Small intestine (tissue), 7 donors: Measurements from ENCODE around the gene DHX29. TPM values are rescaled to one million over a fixed set of nuclear protein-coding genes. Genes with fewer than 3 reads are reported as not detected.

Experiments used
- DNase-seq, 2 donors: peaks; one replicate each; pipeline versions ENCODE4 v3.0.0 to v3.0.0-alpha.2; 2013
- FAIRE-seq: peaks from 2 replicates; lab custom pipeline; 2012; peaks lifted over from hg19 to GRCh38; lab: Jason Lieb, UNC
- H3K27ac ChIP-seq, 3 donors: one replicate each; pipeline ENCODE4 v1.5.1; 2013; ENCODE audit warnings: low read length in 2 of 3, mild to moderate bottlenecking in 2 of 3, control low read depth in 1 of 3, inconsistent platforms in 1 of 3, low read depth in 1 of 3, moderate library complexity in 1 of 3
- H3K27me3 ChIP-seq, 3 donors: one replicate each; pipeline ENCODE4 v1.6.1; 2013; ENCODE audit warnings: low read length in 3 of 3, inconsistent platforms in 1 of 3; ENCODE audit not compliant: control insufficient read depth in 3 of 3, insufficient read depth in 3 of 3
- H3K36me3 ChIP-seq, 3 donors: one replicate each; pipeline ENCODE4 v1.6.1; 2013; ENCODE audit warnings: low read length in 3 of 3, inconsistent platforms in 1 of 3, low read depth in 1 of 3, mild to moderate bottlenecking in 1 of 3, moderate library complexity in 1 of 3; ENCODE audit not compliant: control insufficient read depth in 3 of 3, insufficient read depth in 2 of 3
- H3K4me1 ChIP-seq, 3 donors: one replicate each; pipeline ENCODE4 v1.6.1; 2013; ENCODE audit warnings: low read length in 2 of 3, inconsistent platforms in 1 of 3, low read depth in 1 of 3, mild to moderate bottlenecking in 1 of 3, moderate library complexity in 1 of 3; ENCODE audit not compliant: control insufficient read depth in 3 of 3, insufficient read depth in 2 of 3
- H3K4me3 ChIP-seq, 3 donors: one replicate each; pipeline ENCODE4 v1.5.1; 2013; ENCODE audit warnings: low read length in 3 of 3, control low read depth in 1 of 3, inconsistent platforms in 1 of 3, low read depth in 1 of 3, mild to moderate bottlenecking in 1 of 3, moderate library complexity in 1 of 3
- H3K9me3 ChIP-seq, 2 donors: one replicate each; pipeline ENCODE4 v1.6.1; 2013; ENCODE audit warnings: low read depth in 1 of 2, low read length in 1 of 2; ENCODE audit not compliant: control insufficient read depth in 2 of 2, insufficient read depth in 1 of 2
- WGBS, 3 donors: extraction: QIAGEN DNeasy Blood & Tissue Kit; methylation state at CpG; one replicate each; pipeline ENCODE4 v1.1.7; 2013; 5-methylcytosine and 5-hydroxymethylcytosine counted together
- polyA plus RNA-seq, 4 donors: library from polyadenylated mRNA; stranded (reverse) in 3 of 4; unstranded in 1 of 4; fragments of 200-250 nt in 3 of 4; fragments of 120-200 nt in 1 of 4; gene quantifications; one replicate each; pipeline versions ENCODE4 v1.2.1 to v1.2.3, GENCODE V29; 2013
- donor health status: healthy with polysubstance abuse.
- donor health status: control.
- donor health status: control.
- donor health status: Bipolar disorder and iron deficiency.
- donor health status: healthy.

Gene DHX29
- polyA plus RNA-seq, 4 donors = 7.3 to 30.4 (median 10.2) TPM

- FAIRE-seq (no peak), DNase-seq (no peak)
- Histone ChIP-seq H3K4me3 (no peak overlapping the region), H3K27me3 (no peaks in the 10 kb centered on the region), H3K4me1 (peaks cover 0 to 6% (median 0%) of the 10 kb centered on the region in 3 donors), H3K27ac (no peak overlapping the region), H3K9me3 (peaks cover 0 to under 1% of the 10 kb centered on the region in 2 donors), H3K36me3 (peaks cover 8 to 24% (median 9%) of the 10 kb centered on the region in 3 donors)
Observed at GRCh38 chr5:55289808-55290207, 17.7 kb downstream of the DHX29 start.

- no peak for DNase-seq
- Histone ChIP-seq H3K27me3 (no peaks in the 10 kb centered on the region), H3K4me3 (no peak overlapping the region), H3K36me3 (peaks cover 6 to 20% (median 12%) of the 10 kb centered on the region in 3 donors), H3K27ac (no peak overlapping the region), H3K4me1 (peaks cover 0 to 3% (median 0%) of the 10 kb centered on the region in 3 donors), H3K9me3 (no peaks in the 10 kb centered on the region)
- WGBS, 3 donors = 25 to 42% (median 42%) methylated on average over 1 of the region's 1 CpG
- no peak for FAIRE-seq
Observed at GRCh38 chr5:55286411-55286933, 21.0 kb downstream of the DHX29 start.

GRCh38 chr5:55278778-55279177 lies 28.7 kb downstream of the DHX29 start:
- Histone ChIP-seq H3K27ac (no peak overlapping the region), H3K27me3 (no peaks in the 10 kb centered on the region), H3K9me3 (no peaks in the 10 kb centered on the region), H3K36me3 (peaks cover 14 to 27% (median 21%) of the 10 kb centered on the region in 3 donors), H3K4me1 (no peaks in the 10 kb centered on the region), H3K4me3 (no peak overlapping the region)
- no peak for FAIRE-seq
- no peak for DNase-seq
- WGBS, 3 donors = 95 to 99% (median 96%) methylated on average over 4 of the region's 4 CpGs

GRCh38 chr5:55276771-55277170 lies 30.7 kb downstream of the DHX29 start:
- DNase-seq (no peak), FAIRE-seq (no peak)
- Histone ChIP-seq H3K4me3 (no peak overlapping the region), H3K27me3 (no peaks in the 10 kb centered on the region), H3K36me3 (peaks cover 14 to 28% (median 22%) of the 10 kb centered on the region in 3 donors), H3K4me1 (no peaks in the 10 kb centered on the region), H3K9me3 (no peaks in the 10 kb centered on the region), H3K27ac (no peak overlapping the region)
- WGBS, 3 donors = 88 to 92% (median 89%) methylated on average over 1 of the region's 1 CpG

- 94 to 97% (median 97%) methylated on average over 3 of the region's 3 CpGs for WGBS, 3 donors
- Histone ChIP-seq H3K9me3 (no peaks in the 10 kb centered on the region), H3K4me3 (no peak overlapping the region), H3K4me1 (no peaks in the 10 kb centered on the region), H3K36me3 (peaks cover 6 to 13% (median 11%) of the 10 kb centered on the region in 3 donors), H3K27ac (no peak overlapping the region), H3K27me3 (no peaks in the 10 kb centered on the region)
- FAIRE-seq (no peak), DNase-seq (peak in 1 of 2 donors; percentile 15)
Observed at GRCh38 chr5:55258339-55258738, 49.2 kb downstream of the DHX29 start.

GRCh38 chr5:55254802-55255201 lies 52.7 kb downstream of the DHX29 start:
- H3K9me3 ChIP-seq = no peaks in the 10 kb centered on the region
- FAIRE-seq (no peak), DNase-seq (peak in 1 of 2 donors; percentile 18)
- no peaks in the 10 kb centered on the region for H3K27me3 ChIP-seq
- H3K36me3 ChIP-seq = peaks cover 6 to 11% (median 7%) of the 10 kb centered on the region in 3 donors
- H3K27ac ChIP-seq = no peak overlapping the region
- 49 to 79% (median 65%) methylated on average over 4 of the region's 4 CpGs for WGBS, 3 donors
- H3K4me3 ChIP-seq = no peak overlapping the region
- no peaks in the 10 kb centered on the region for H3K4me1 ChIP-seq

GRCh38 chr5:55250064-55250463 lies 57.4 kb downstream of the DHX29 start:
- Histone ChIP-seq H3K36me3 (peaks cover 0 to 2% (median 0%) of the 10 kb centered on the region in 3 donors), H3K9me3 (peaks cover 0 to 2% of the 10 kb centered on the region in 2 donors), H3K27ac (no peak overlapping the region), H3K27me3 (peaks cover 0 to 3% (median 0%) of the 10 kb centered on the region in 3 donors), H3K4me3 (no peak overlapping the region), H3K4me1 (no peaks in the 10 kb centered on the region)
- FAIRE-seq (no peak), DNase-seq (no peak)
- WGBS, 3 donors = 15 to 44% (median 34%) methylated on average over 1 of the region's 1 CpG

GRCh38 chr5:55241746-55242145 lies 65.7 kb downstream of the DHX29 start:
- Histone ChIP-seq H3K4me3 (no peak overlapping the region), H3K9me3 (no peaks in the 10 kb centered on the region), H3K27me3 (peaks cover 0 to 30% (median 2%) of the 10 kb centered on the region in 3 donors), H3K36me3 (no peaks in the 10 kb centered on the region), H3K4me1 (no peaks in the 10 kb centered on the region), H3K27ac (no peak overlapping the region)
- FAIRE-seq (no peak), DNase-seq (no peak)
- WGBS, 3 donors = 31 to 63% (median 40%) methylated on average over 4 of the region's 4 CpGs

- 58 to 73% (median 67%) methylated on average over 10 of the region's 10 CpGs for WGBS, 3 donors
- no peaks in the 10 kb centered on the region for H3K36me3 ChIP-seq
- no peak for FAIRE-seq
Observed at GRCh38 chr5:55236800-55237199, 70.7 kb downstream of the DHX29 start.

More at GRCh38 chr5:55236800-55237199, 70.7 kb downstream of the DHX29 start:
- H3K27ac ChIP-seq = no peak overlapping the region
- H3K9me3 ChIP-seq = no peaks in the 10 kb centered on the region
- no peak for DNase-seq
- no peak overlapping the region for H3K4me3 ChIP-seq
- peaks cover 0 to 26% (median 3%) of the 10 kb centered on the region in 3 donors for H3K4me1 ChIP-seq
- H3K27me3 ChIP-seq = peaks cover 8 to 66% (median 24%) of the 10 kb centered on the region in 3 donors
